NCI-H128 (cell line): Measurements from ENCODE around the gene TMCC2.
"Not testable (repeated sequence)": the region's sequence is repeated elsewhere in the genome, so short reads cannot be mapped to it uniquely, and the experiment has no call there.

Experiments used
- DNase-seq: peaks from one replicate; lab custom pipeline; 2025; ENCODE audit not compliant: unreplicated experiment; lab: John Stamatoyannopoulos, UW

Gene TMCC2

GRCh38 chr1:205227584-205228013 lies at the start of gene TMCC2:
Gene TMCC2, plus strand, starts transcription at chr1:205227946. Its CDS starts 619 bp downstream, at chr1:205228565.
- peak; percentile 98 for DNase-seq

- no peak for DNase-seq
Measured at GRCh38 chr1:205179842-205180241, 47.9 kb upstream of the TMCC2 start.

GRCh38 chr1:205180331-205180730 lies 47.4 kb upstream of the TMCC2 start:
- DNase-seq, result not testable (repeated sequence)

- DNase-seq, result no peak
Measured at GRCh38 chr1:205182930-205183329, 44.8 kb upstream of the TMCC2 start.

- DNase-seq, result no peak
Measured at GRCh38 chr1:205183676-205184335, 43.9 kb upstream of the TMCC2 start.

- DNase-seq, result no peak
Measured at GRCh38 chr1:205186191-205186590, 41.6 kb upstream of the TMCC2 start.

GRCh38 chr1:205187420-205187819 lies 40.3 kb upstream of the TMCC2 start:
- DNase-seq, result no peak

GRCh38 chr1:205188098-205188497 lies 39.6 kb upstream of the TMCC2 start:
- no peak for DNase-seq

GRCh38 chr1:205188596-205188995 lies 39.1 kb upstream of the TMCC2 start:
- no peak for DNase-seq

- DNase-seq, result no peak
Measured at GRCh38 chr1:205189131-205189530, 38.6 kb upstream of the TMCC2 start.

- no peak for DNase-seq
Measured at GRCh38 chr1:205190845-205191577, 36.7 kb upstream of the TMCC2 start.

- DNase-seq, result no peak
Measured at GRCh38 chr1:205191622-205192021, 36.1 kb upstream of the TMCC2 start.

- DNase-seq, result no peak
Measured at GRCh38 chr1:205192287-205192686, 35.5 kb upstream of the TMCC2 start.

- no peak for DNase-seq
Measured at GRCh38 chr1:205199090-205199930, 28.4 kb upstream of the TMCC2 start.

- DNase-seq, result no peak
Measured at GRCh38 chr1:205199931-205200299, 27.8 kb upstream of the TMCC2 start.

GRCh38 chr1:205204552-205204951 lies 23.2 kb upstream of the TMCC2 start:
- DNase-seq, result no peak

GRCh38 chr1:205205055-205205454 lies 22.7 kb upstream of the TMCC2 start:
- no peak for DNase-seq

- no peak for DNase-seq
Measured at GRCh38 chr1:205208811-205209210, 18.9 kb upstream of the TMCC2 start.

- no peak for DNase-seq
Measured at GRCh38 chr1:205210756-205211168, 17.0 kb upstream of the TMCC2 start.

- DNase-seq, result peak; percentile 94
Measured at GRCh38 chr1:205211169-205211838, 16.4 kb upstream of the TMCC2 start, which contains the start of gene DSTYK. Gene DSTYK, minus strand, starts transcription at chr1:205211702. Its CDS starts 167 bp downstream, at chr1:205211535.
